ENCODE data around the gene COG4. TPM values are rescaled to one million over a fixed set of nuclear protein-coding genes. Genes with fewer than 3 reads are reported as not detected.
A peak's percentile ranks its signal among the peaks of the same experiment; 100 is the strongest.
"Not testable (repeated sequence)": the region's sequence is repeated elsewhere in the genome, so short reads cannot be mapped to it uniquely, and the experiment has no call there.

COG4 gene
- total RNA-seq, 2 donors from 2014 or later: 62.7 to 71.4 TPM

DNA sequence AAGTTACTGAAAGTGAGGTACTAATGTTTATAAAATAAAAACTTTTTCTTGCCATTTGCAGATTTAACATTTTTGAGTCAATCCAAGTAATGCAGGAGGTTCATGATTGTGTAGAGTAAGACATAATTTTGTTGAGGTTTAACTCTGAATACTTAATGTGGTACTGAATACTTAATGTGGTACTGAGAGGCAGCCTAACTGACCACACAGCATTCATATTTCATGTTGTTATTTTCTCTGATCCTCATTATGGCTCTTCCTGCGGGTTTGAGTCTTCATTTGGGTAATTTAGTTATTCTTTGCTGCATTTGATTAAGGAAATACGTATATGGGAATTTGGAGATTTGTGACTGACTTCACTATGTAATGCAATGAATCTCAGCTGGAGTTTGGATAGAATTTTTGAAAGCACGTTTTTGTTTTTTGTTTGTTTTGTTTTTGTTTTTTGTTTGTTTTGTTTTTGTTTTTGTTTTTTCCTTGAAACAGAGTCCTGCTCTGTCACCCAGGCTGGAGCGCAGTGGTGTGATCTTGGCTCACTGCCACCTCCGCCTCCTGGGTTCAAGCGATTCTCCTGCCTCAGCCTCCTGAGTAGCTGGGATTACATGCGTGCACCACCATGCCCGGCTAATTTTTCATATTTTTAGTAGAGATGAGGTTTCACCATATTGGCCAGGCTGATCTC lies 4.1 kb upstream of the COG4 start:
- Histone ChIP-seq H3K9ac (ENCODE audit: extremely low read depth, low read length, poor library complexity, severe bottlenecking) (no peak overlapping the region), H3K4me3 (ENCODE audit: low read length) (peak overlapping the region; percentile 100), H3K27ac (ENCODE audit: low read depth, low read length) (no peak overlapping the region), H3K4me1 (ENCODE audit: control insufficient read depth, insufficient read depth, low read length) (no peaks in the 10 kb centered on the region), H3K36me3 (ENCODE audit: control insufficient read depth, insufficient read depth, low read length) (peaks cover 66% of the 10 kb centered on the region), H3K27me3 (ENCODE audit: control insufficient read depth, insufficient read depth, low read length, poor library complexity, severe bottlenecking) (no peaks in the 10 kb centered on the region), H3K9me3 (ENCODE audit: control insufficient read depth, low read length) (no peaks in the 10 kb centered on the region)
- H3K27ac Mint-ChIP-seq: peak overlapping the region; percentile 32
- WGBS, 2 experiments (ENCODE audit: insufficient coverage in 1 of 2, insufficient read length in 1 of 2): 88 to 96% methylated on average over 7 to 8 of the region's 8 CpGs
- peaks cover 23% of the 10 kb centered on the region for H3K4me1 Mint-ChIP-seq
- no peaks in the 10 kb centered on the region for H3K27me3 Mint-ChIP-seq (ENCODE audit: insufficient read depth)
- peaks cover 56% of the 10 kb centered on the region for H3K36me3 Mint-ChIP-seq (ENCODE audit: low read depth)
- H3K9me3 Mint-ChIP-seq: no peaks in the 10 kb centered on the region
- TF ChIP-seq, protein P1, sequence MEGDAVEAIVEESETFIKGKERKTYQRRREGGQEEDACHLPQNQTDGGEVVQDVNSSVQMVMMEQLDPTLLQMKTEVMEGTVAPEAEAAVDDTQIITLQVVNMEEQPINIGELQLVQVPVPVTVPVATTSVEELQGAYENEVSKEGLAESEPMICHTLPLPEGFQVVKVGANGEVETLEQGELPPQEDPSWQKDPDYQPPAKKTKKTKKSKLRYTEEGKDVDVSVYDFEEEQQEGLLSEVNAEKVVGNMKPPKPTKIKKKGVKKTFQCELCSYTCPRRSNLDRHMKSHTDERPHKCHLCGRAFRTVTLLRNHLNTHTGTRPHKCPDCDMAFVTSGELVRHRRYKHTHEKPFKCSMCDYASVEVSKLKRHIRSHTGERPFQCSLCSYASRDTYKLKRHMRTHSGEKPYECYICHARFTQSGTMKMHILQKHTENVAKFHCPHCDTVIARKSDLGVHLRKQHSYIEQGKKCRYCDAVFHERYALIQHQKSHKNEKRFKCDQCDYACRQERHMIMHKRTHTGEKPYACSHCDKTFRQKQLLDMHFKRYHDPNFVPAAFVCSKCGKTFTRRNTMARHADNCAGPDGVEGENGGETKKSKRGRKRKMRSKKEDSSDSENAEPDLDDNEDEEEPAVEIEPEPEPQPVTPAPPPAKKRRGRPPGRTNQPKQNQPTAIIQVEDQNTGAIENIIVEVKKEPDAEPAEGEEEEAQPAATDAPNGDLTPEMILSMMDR (conservative IDR thresholded peaks at IDR 0.05): no peak
- H3K4me3 Mint-ChIP-seq: peak overlapping the region; percentile 92
- DNase-seq: no peak

DNA sequence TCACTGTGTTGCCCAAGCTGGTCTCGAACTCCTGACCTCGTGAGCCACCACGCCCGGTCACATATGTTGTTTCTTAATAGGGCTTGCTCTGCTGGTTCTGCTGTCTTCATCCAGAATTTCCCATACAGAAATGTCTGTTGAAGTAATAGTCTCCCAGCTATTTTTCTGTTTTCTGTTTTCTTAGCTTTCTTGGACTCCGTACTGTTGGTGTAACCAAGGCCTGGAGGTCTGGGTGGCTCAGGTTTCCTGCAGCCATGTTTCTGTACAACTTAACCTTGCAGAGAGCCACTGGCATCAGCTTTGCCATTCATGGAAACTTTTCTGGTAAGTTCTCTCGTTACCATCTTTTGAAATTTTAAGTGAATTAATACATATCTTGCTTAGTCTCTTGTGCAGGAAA lies 3.0 kb upstream of the COG4 start:
- no peaks in the 10 kb centered on the region for H3K27me3 ChIP-seq (ENCODE audit: control insufficient read depth, insufficient read depth, low read length, poor library complexity, severe bottlenecking)
- H3K27me3 Mint-ChIP-seq (ENCODE audit: insufficient read depth): no peaks in the 10 kb centered on the region
- no peaks in the 10 kb centered on the region for H3K9me3 ChIP-seq (ENCODE audit: control insufficient read depth, low read length)
- H3K4me3 ChIP-seq (ENCODE audit: low read length): peak overlapping the region; percentile 100
- H3K36me3 Mint-ChIP-seq (ENCODE audit: low read depth): peaks cover 48% of the 10 kb centered on the region
- no peak overlapping the region for H3K27ac ChIP-seq (ENCODE audit: low read depth, low read length)
- peak overlapping the region; percentile 81 for H3K27ac Mint-ChIP-seq
- DNase-seq: no peak
- peak overlapping the region; percentile 92 for H3K4me3 Mint-ChIP-seq
- H3K9me3 Mint-ChIP-seq: no peaks in the 10 kb centered on the region
- WGBS, 2 experiments (ENCODE audit: insufficient coverage in 1 of 2, insufficient read length in 1 of 2): 79 to 89% methylated on average over 6 of the region's 6 CpGs
- no peak overlapping the region for H3K9ac ChIP-seq (ENCODE audit: extremely low read depth, low read length, poor library complexity, severe bottlenecking)
- H3K4me1 Mint-ChIP-seq: peaks cover 27% of the 10 kb centered on the region
- no peaks in the 10 kb centered on the region for H3K4me1 ChIP-seq (ENCODE audit: control insufficient read depth, insufficient read depth, low read length)
- TF ChIP-seq, protein P1 (conservative IDR thresholded peaks at IDR 0.05): no peak
- H3K36me3 ChIP-seq (ENCODE audit: control insufficient read depth, insufficient read depth, low read length): peaks cover 57% of the 10 kb centered on the region

DNA sequence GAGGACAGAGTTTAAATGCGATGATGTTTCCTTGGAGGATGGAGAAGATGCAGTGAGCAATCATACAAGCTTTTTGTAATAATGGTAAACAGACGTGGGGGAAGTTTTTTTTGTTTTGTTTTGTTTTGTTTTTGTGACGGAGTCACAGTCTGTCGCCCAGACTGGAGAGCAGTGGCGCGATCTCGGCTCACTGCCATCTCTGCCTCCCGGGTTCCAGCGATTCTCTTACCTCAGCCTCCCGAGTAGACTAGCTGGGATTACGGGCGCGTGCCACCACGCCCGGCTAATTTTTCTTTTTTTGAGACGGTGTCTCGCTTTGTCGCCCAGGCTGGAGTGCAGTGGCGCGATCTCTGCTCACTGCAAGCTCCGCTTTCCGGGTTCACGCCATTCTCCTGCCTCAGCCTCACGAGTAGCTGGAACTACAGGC lies 1.1 kb upstream of the COG4 start:
- Mint-ChIP-seq H3K36me3 (ENCODE audit: low read depth) (peaks cover 36% of the 10 kb centered on the region), H3K4me3 (peak overlapping the region; percentile 92), H3K27ac (peak overlapping the region; percentile 96), H3K4me1 (peaks cover 27% of the 10 kb centered on the region)
- H3K4me3 ChIP-seq (ENCODE audit: low read length): peak overlapping the region; percentile 100
- DNase-seq; H3K27me3 Mint-ChIP-seq (ENCODE audit: insufficient read depth); H3K4me1 ChIP-seq (ENCODE audit: control insufficient read depth, insufficient read depth, low read length); H3K9me3 Mint-ChIP-seq; H3K27me3 ChIP-seq (ENCODE audit: control insufficient read depth, insufficient read depth, low read length, poor library complexity, severe bottlenecking); H3K9me3 ChIP-seq (ENCODE audit: control insufficient read depth, low read length): not testable (repeated sequence)
- peak overlapping the region; percentile 95 for H3K27ac ChIP-seq (ENCODE audit: low read depth, low read length)
- WGBS, 2 experiments (ENCODE audit: insufficient coverage in 1 of 2, insufficient read length in 1 of 2): 1% methylated on average over 22 to 24 of the region's 24 CpGs
- H3K9ac ChIP-seq (ENCODE audit: extremely low read depth, low read length, poor library complexity, severe bottlenecking): peak overlapping the region; percentile 96
- H3K36me3 ChIP-seq (ENCODE audit: control insufficient read depth, insufficient read depth, low read length): peaks cover 39% of the 10 kb centered on the region
